C4-2B (cell line): ENCODE measurements around the gene LHFPL6.

Experiments used
- H3K27ac ChIP-seq: fragments of 450-650 bp; 2 replicates; pipeline ENCODE4 v1.5.1; 2017
- ZFX ChIP-seq: fragments of 450-650 bp; IDR thresholded peaks from 2 replicates; pipeline ENCODE4 v1.6.1; 2017
- TF ChIP-seq, protein P1 (sequence below): fragments of 450-650 bp; conservative IDR thresholded peaks from 2 replicates; pipeline ENCODE4 v1.5.1; 2017; ENCODE audit warnings: mild to moderate bottlenecking

LHFPL6 gene

DNA sequence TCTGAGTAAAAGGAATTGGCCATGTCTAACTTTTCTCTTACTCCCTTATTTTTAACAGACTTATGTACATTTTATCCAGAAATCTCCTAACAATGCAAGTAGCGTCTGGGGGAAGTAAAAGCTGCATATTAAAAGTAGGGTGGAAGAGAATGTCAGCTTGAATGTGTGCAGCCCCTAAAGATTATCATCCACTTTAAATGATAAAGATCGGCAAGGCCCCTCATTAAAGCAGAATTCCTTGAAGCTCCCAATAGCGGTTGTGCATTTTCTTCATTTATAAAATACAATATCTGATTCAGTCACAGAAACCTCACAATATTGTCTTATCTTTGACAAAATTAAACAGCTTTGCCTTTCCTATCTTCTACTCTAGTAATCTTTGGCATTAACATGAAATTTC lies 184.6 kb downstream of the LHFPL6 start:
- H3K27ac ChIP-seq = no peak overlapping the region

DNA sequence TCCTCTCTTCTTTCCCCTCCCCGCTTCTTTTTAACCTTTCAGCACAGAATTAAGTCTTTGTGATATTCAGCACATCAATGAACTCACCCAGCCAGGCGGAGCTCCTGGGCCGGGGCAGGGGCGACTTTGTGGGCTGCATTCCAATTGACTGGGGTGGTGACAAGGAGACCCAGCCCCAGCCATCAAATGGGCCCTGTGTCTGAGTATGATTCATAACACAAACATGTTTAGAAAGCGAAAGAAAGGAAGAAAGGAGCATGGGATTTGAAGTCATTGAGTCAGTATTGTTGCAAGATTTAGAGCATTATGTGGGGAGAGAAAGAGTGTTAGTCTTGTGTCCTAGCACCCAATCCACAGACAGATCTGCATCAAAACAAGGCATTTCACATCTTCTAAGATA lies 185.3 kb downstream of the LHFPL6 start:
- no peak overlapping the region for H3K27ac ChIP-seq
- TF ChIP-seq, protein P1, sequence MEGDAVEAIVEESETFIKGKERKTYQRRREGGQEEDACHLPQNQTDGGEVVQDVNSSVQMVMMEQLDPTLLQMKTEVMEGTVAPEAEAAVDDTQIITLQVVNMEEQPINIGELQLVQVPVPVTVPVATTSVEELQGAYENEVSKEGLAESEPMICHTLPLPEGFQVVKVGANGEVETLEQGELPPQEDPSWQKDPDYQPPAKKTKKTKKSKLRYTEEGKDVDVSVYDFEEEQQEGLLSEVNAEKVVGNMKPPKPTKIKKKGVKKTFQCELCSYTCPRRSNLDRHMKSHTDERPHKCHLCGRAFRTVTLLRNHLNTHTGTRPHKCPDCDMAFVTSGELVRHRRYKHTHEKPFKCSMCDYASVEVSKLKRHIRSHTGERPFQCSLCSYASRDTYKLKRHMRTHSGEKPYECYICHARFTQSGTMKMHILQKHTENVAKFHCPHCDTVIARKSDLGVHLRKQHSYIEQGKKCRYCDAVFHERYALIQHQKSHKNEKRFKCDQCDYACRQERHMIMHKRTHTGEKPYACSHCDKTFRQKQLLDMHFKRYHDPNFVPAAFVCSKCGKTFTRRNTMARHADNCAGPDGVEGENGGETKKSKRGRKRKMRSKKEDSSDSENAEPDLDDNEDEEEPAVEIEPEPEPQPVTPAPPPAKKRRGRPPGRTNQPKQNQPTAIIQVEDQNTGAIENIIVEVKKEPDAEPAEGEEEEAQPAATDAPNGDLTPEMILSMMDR = no peak
- TF ChIP-seq ZFX = no peak

More for the DNA sequence above, 184.6 kb downstream of the LHFPL6 start:
- TF ChIP-seq ZFX = no peak
- TF ChIP-seq, protein P1 = no peak

DNA sequence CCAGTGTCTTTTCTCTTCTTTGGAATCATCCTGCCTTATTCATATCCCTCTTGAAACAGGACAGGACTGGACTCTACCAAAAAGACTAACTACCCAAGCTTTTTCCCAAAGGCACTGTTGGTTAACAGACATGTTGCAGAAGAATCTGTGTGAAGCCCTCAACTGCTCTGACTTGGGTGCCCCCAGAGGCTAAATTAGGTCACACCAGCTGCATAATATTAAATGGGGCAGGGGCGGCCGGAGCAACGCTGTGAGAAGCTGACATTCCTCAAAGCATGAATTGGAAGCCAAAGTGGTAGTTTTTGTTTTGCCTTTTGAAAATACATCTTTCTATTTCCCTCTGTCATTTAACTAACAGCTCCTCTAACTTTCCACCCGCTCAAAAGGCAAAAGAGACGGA lies 185.9 kb downstream of the LHFPL6 start:
- H3K27ac ChIP-seq = no peak overlapping the region
- TF ChIP-seq, protein P1 = peak; percentile 12; the same call in 1 of the 2 replicates
- no peak for TF ChIP-seq ZFX

DNA sequence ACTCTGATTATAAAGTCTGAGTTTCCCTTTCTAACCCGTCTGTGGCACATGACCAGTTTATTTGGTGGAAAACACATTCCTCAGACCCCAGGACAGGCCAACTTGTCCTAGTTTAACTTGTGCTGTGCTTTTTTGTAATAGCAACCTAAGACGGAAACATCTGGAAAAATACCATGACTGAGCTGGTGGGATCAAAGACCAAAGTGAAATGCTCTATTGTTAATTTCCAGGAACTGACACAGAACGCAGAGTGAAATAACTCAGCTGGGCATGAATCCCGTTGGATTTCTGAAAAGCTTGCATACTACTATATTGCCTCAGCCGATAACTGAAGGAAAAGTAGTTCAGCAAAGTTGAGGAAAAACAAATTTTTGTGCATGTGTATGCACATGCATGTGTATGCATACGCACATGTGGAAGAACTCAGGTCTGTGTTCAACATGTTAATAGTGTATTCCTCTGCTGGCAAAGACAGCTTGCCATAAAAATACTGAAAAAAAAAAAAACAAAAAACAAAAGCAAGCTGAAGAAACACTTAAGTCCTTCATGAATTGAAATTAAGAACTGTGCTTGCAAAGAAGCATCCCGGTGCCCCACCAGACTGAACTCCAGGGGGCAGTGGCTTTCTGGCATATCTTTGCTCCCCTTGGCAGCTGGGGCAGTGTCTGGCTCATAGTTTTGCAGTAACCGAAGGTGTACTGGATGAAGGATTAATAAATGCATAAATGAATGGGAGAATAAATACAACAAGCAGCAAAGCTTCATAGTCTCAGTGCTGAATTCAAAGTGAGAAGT lies 187.8 kb downstream of the LHFPL6 start:
- no peak overlapping the region for H3K27ac ChIP-seq
- TF ChIP-seq, protein P1 = peak; percentile 24; the same call in 1 of the 2 replicates
- no peak for TF ChIP-seq ZFX

DNA sequence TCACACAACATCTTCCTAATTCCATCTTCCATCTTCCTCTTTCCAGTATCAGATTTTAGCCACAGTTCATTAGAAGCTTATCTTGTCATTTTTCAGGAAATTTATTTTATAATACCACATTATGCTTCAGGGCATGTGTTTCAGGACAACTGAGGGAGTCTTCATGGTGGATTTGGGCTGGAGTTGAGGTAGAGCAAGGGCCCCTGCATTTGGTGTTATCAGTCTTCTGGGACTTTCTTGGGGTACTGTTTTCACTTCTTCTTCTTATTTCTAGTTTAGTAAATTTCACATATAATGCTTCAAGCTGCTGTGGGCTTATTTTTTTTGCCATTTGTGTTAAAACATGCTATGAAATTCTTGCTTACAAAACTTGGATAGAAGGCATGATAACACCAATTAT lies 188.7 kb downstream of the LHFPL6 start:
- no peak for TF ChIP-seq ZFX
- TF ChIP-seq, protein P1 = no peak
- H3K27ac ChIP-seq = no peak overlapping the region

DNA sequence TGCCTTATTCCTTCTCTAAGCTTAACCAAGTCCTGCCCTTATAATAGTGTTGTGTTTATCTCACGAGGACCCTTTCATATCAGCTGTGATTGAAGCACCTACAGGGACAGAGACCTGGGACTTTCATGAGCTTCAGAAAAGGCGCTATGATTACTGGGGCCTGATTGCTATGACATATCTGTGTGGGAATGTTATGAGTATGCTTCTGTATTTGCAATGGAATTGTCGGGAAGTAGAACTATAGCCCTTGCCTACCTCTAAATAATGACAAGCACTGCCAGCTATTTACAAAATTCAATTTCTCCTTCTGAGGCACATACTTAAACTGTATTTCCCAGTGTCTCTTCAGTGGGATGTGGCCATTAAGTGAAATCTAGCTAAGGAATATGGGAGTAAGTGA lies 191.5 kb downstream of the LHFPL6 start:
- no peak overlapping the region for H3K27ac ChIP-seq
- TF ChIP-seq, protein P1 = no peak
- TF ChIP-seq ZFX = no peak

DNA sequence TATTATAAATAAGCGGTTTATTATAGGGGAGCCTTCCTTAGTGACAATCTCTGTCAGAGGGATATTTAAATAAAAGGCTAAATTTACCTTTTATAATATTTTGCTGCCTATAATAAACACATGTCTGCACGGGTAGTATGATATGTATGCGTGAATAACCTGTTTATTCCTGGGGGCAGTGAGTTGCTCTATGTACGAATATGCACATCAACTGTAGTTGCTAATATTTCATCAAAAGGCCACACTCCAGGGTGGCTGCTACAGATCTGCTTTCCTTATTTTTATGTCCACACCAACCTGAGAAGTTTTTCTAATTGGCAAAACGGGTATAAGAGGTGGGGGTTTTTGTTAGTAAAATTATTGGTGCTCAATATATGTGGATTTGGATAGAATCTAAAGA lies 192.0 kb downstream of the LHFPL6 start:
- no peak overlapping the region for H3K27ac ChIP-seq
- no peak for TF ChIP-seq ZFX
- TF ChIP-seq, protein P1 = no peak
